Measurements from ENCODE around the gene HDAC4.

GRCh38 chr2:239206851-239207250 is 194.0 kb downstream of the HDAC4 start:
- TF ChIP-seq NKRF (IDR thresholded peaks at IDR 0.05; ENCODE audit: borderline replicate concordance): no peak
- TF ChIP-seq ZNF280B (CRISPR knock-in tag; IDR thresholded peaks at IDR 0.05): no peak
- no peak for TF ChIP-seq TAF1 (IDR thresholded peaks at IDR 0.05; ENCODE audit: control insufficient read depth, extremely low read depth, insufficient read depth, low read length, severe bottlenecking)
- TF ChIP-seq CTCF (IDR thresholded peaks at IDR 0.05 in 2 of 3, conservative IDR thresholded peaks at IDR 0.05 in 1 of 3; ENCODE audit: insufficient read depth in 2 of 3, low read depth in 1 of 3, low read length in 3 of 3): no peak
- TF ChIP-seq, protein P1, sequence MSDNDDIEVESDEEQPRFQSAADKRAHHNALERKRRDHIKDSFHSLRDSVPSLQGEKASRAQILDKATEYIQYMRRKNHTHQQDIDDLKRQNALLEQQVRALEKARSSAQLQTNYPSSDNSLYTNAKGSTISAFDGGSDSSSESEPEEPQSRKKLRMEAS (CRISPR knock-in tag; IDR thresholded peaks at IDR 0.05): no peak
- no peak for TF ChIP-seq MED1 (CRISPR knock-in tag; IDR thresholded peaks at IDR 0.05; ENCODE audit: borderline replicate concordance)
- TF ChIP-seq, protein P2, sequence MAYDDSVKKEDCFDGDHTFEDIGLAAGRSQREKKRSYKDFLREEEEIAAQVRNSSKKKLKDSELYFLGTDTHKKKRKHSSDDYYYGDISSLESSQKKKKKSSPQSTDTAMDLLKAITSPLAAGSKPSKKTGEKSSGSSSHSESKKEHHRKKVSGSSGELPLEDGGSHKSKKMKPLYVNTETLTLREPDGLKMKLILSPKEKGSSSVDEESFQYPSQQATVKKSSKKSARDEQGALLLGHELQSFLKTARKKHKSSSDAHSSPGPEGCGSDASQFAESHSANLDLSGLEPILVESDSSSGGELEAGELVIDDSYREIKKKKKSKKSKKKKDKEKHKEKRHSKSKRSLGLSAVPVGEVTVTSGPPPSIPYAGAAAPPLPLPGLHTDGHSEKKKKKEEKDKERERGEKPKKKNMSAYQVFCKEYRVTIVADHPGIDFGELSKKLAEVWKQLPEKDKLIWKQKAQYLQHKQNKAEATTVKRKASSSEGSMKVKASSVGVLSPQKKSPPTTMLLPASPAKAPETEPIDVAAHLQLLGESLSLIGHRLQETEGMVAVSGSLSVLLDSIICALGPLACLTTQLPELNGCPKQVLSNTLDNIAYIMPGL (CRISPR knock-in tag; IDR thresholded peaks at IDR 0.05): no peak
- TF ChIP-seq ZNF707 (CRISPR knock-in tag; conservative IDR thresholded peaks at IDR 0.05): no peak
- no peak for TF ChIP-seq NR1H2 (CRISPR knock-in tag; IDR thresholded peaks at IDR 0.05)
- TF ChIP-seq CBX5 (IDR thresholded peaks at IDR 0.05; ENCODE audit: borderline replicate concordance, low read depth): no peak
